DMS53 (cell line): ENCODE results near the gene MX2.
"Not testable (repeated sequence)": the region's sequence is repeated elsewhere in the genome, so short reads cannot be mapped to it uniquely, and the experiment has no call there.

Experiments
- DNase-seq: peaks from one replicate; lab custom pipeline; 2025; lab: John Stamatoyannopoulos, UW

MX2 gene

GRCh38 chr21:41387042-41387819 is 25.4 kb downstream of the MX2 start:
- DNase-seq, result no peak

- DNase-seq, result no peak
These were observed 26.0 kb downstream of the MX2 start for GRCh38 chr21:41387824-41388223.

DNA sequence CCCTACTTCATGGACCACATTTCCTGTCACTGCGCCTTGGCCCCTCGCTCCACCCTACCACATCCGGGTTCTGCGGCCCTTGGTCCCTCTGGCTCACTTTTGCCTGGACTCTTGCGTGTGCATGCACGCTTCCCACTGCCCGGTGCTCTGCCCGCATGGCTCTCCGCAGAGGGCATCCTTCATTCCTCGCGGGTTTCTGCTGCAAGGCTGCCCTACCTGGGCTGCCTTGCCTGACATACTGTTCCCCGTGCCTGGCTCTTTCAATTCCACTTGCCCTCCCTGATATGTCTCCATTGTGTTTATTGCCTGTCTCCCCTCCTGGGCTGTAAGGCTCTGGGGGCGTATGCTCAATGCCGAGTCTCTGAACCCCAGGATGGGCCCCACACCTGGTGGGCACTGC is 26.4 kb downstream of the MX2 start:
- DNase-seq, result no peak

DNA sequence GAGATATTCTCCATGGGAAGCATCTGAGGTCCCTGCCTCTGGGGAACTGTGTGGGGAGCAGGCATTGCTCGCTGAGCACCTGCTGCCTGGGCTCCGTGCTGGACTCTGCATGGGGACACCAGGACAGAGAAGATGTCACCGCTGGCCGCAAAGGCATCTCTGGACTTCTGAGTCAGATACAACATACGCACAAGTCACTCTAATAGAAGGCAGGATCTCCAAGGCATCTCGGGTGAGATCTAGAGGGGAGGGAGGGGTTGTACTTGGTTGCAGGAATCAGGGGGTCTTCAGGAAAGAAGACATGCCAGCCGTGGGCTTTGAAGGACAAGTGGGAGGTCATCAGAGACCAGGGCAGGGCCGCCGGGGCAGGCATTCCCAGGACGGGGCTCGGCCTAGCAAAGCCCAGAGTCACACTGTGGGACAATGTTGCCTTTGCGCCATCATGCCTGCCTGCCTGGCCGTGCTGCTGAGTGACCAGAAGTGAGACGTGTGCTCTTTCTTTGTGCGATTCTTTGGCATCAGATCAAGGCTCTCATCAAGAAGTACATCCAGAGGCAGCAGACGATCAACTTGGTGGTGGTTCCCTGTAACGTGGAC is 28.3 kb downstream of the MX2 start:
- no peak for DNase-seq

GRCh38 chr21:41393876-41394465 is 32.1 kb downstream of the MX2 start:
- no peak for DNase-seq

GRCh38 chr21:41396558-41397075 is 34.8 kb downstream of the MX2 start:
- no peak for DNase-seq

GRCh38 chr21:41397471-41397891 is 35.7 kb downstream of the MX2 start:
- no peak for DNase-seq

GRCh38 chr21:41398251-41398650 is 36.4 kb downstream of the MX2 start:
- no peak for DNase-seq

GRCh38 chr21:41398831-41399230 is 37.0 kb downstream of the MX2 start:
- no peak for DNase-seq

GRCh38 chr21:41399246-41399800 is 37.5 kb downstream of the MX2 start:
- DNase-seq, result no peak

GRCh38 chr21:41402231-41402630 is 40.4 kb downstream of the MX2 start:
- no peak for DNase-seq

- DNase-seq, result no peak
These were observed 41.0 kb downstream of the MX2 start for GRCh38 chr21:41402796-41403195.

DNA sequence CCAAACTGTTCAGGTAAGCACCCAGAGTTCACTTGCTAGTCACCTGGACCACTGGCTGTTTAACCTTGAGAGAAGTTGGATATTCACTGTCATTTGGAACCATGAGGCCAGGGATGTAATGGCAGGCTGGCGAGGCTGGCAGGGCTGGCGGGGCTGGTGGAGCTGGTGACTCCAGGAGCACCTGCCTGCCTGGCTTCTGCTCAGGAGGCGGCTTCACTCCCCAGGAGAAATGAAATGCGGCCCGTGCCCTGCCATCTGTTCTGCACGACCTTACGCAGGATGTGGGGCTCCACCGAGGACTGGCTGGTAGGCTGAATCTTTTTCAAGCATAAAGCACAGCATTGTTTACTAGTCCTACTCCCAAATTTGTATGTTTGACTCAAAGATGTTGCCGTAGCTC is 41.5 kb downstream of the MX2 start:
- DNase-seq, result no peak

DNA sequence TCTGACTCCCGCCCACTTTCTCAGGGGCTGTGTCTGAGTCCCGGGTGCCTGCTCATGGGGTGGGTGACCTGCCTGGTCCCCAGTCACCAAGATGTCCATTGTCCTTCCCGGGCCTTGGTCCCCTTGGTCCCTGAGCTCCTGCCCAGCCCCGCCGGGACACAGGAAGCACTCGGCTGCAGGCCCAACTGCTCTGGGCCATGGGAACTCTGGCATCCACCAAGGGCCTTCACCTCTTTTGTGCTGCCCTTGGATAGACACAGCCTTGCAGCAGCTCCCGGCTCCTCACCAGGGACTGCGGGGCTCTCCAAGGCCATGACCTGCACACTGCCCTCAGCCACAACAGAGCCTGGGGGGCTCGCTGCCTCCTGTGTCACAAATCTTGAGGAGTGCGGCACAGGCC is 42.1 kb downstream of the MX2 start:
- no peak for DNase-seq

- no peak for DNase-seq
These were observed 43.5 kb downstream of the MX2 start for GRCh38 chr21:41405321-41405720.

DNA sequence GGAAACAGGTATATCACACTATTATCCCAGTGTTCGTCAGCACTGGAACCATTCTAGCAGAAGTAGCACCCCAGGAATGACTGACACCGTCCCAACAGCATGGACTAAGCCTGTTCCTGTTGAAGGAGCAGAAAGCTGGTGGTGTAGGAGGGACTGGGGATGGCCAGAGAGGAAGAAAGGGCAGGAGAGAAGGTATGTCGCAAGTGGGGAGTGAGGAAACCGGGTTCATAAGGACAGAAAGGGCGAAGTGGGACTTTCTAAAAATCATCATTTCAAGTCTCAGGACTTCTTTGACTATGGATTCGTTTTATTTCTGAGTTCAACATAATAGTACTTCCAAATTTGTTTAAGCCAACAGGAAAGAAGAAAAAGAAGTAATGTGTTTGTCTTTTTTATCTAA is 44.5 kb downstream of the MX2 start:
- no peak for DNase-seq

DNA sequence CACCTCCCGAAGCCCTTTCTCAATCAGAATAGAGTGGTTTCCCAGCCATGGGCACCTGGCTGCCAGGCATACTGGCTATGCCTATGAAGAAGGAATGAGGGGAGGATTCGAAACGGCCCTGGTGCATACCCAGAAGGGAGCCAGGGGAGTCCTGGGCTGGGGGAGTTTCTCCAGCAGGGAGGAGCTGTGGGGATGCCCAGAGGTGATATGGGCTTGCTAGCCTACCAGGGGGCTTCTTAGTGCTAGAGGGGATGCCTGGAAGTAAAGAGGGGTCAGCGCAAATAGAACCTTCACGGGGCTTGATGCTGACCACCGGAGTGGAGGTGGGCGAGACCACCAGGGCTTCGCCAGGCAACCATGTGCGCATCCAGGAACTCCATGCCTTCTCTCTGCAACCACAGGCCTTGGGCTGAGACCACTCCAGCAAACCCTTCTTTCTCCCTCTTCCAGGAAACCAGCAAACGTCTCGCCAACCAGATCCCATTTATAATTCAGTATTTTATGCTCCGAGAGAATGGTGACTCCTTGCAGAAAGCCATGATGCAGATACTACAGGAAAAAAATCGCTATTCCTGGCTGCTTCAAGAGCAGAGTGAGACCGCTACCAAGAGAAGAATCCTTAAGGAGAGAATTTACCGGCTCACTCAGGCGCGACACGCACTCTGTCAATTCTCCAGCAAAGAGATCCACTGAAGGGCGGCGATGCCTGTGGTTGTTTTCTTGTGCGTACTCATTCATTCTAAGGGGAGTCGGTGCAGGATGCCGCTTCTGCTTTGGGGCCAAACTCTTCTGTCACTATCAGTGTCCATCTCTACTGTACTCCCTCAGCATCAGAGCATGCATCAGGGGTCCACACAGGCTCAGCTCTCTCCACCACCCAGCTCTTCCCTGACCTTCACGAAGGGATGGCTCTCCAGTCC is 46.0 kb downstream of the MX2 start:
- DNase-seq, result no peak

- no peak for DNase-seq
These were observed 48.5 kb downstream of the MX2 start for GRCh38 chr21:41410361-41410760.

DNA sequence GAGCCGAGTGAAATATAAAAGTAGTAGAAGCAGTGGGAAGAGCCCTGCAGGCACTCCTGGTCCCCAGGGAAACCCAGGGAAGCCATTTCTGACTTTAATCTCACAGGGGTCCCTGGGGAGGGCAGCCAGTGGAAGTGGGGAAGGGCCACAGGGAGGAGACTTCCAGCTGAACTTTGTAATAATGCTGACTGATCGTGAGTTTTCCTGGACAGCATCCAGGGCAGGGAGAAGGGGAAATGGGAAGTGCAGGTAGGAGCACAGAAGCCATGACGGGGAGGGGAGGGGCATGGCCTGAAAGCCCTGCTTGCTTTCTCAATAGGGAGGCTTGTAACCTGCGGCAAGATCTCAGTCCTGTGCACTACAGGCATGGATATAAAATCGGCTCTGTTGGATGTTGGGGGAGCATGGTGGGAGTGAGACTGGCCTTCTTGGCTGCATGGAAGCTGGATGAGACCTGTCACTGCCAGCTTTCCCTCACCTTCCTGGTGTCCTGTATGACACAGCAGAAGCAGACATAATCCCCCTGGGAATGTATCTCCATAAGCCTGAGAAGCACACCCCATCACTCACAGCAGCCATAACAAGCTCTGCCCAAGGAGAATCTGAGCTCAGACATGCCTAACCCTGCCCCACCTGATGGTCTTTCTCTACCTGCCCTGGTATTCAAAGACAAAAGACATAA is 49.1 kb downstream of the MX2 start:
- no peak for DNase-seq

DNA sequence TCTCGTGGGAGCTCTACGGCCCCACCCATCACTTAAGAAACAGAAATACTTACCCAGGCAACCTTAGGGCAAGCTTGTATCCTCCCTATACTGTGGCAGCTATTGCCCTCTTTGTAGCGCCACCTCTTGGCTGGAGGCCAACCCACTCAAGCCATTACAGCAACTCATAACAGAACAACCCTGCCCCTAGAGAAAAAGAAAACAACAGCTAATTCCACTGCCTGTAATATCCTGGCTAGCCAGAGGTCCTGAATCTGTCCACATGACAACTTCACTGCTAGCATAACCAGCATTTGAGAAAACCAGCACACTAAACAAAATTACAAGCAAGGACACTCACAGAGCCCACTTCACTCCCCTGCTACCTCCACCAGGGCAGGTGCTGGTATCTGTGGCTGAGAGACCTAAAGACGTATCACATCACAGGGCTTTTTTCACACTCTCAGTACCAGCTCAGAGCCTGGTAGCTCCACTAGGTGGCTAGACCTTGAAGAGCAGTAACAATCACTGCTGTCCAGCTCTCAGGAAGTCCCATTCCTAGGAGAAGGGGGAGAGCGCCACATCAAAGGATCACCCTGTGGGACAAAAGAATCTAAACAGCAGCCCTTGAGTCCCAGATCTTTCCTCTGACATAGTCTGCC is 49.7 kb downstream of the MX2 start:
- peak; percentile 48 for DNase-seq

GRCh38 chr21:41417505-41417904 is 55.7 kb downstream of the MX2 start:
- DNase-seq, result not testable (repeated sequence)
